Mesenteric fat pad (tissue), 1 donor: Measurements from ENCODE around the gene DOCK6. TPM values are rescaled to one million over a fixed set of nuclear protein-coding genes. Genes with fewer than 3 reads are reported as not detected.

Source experiments
- DNase-seq: peaks from one replicate; pipeline ENCODE4 v3.0.0-alpha.2; 2020; ENCODE audit warnings: low spot score
- long read RNA-seq: library from polyadenylated mRNA; unstranded; transcript quantifications from one replicate; pipeline ENCODE4 v2.0.0, GENCODE V29; 2020
- total RNA-seq: library from RNA; stranded (reverse); fragmentation: NEBNext Ultra II Directional; extraction: Animal tissue kit (Norgen Biotek cat#: 25700); gene quantifications from one replicate; pipeline ENCODE4 v1.2.1, GENCODE V29; 2021
- donor health status: DM: yes; HTN: yes; CAD: no.

DOCK6 gene, protein sequence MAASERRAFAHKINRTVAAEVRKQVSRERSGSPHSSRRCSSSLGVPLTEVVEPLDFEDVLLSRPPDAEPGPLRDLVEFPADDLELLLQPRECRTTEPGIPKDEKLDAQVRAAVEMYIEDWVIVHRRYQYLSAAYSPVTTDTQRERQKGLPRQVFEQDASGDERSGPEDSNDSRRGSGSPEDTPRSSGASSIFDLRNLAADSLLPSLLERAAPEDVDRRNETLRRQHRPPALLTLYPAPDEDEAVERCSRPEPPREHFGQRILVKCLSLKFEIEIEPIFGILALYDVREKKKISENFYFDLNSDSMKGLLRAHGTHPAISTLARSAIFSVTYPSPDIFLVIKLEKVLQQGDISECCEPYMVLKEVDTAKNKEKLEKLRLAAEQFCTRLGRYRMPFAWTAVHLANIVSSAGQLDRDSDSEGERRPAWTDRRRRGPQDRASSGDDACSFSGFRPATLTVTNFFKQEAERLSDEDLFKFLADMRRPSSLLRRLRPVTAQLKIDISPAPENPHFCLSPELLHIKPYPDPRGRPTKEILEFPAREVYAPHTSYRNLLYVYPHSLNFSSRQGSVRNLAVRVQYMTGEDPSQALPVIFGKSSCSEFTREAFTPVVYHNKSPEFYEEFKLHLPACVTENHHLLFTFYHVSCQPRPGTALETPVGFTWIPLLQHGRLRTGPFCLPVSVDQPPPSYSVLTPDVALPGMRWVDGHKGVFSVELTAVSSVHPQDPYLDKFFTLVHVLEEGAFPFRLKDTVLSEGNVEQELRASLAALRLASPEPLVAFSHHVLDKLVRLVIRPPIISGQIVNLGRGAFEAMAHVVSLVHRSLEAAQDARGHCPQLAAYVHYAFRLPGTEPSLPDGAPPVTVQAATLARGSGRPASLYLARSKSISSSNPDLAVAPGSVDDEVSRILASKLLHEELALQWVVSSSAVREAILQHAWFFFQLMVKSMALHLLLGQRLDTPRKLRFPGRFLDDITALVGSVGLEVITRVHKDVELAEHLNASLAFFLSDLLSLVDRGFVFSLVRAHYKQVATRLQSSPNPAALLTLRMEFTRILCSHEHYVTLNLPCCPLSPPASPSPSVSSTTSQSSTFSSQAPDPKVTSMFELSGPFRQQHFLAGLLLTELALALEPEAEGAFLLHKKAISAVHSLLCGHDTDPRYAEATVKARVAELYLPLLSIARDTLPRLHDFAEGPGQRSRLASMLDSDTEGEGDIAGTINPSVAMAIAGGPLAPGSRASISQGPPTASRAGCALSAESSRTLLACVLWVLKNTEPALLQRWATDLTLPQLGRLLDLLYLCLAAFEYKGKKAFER (N-terminal part only)
- 119 TPM for total RNA-seq
- long read RNA-seq, partial matches to known transcripts = 82 of 142 reads
- long read RNA-seq, other reads (novel, unspliced or antisense) = 60 of 142 reads

DNA sequence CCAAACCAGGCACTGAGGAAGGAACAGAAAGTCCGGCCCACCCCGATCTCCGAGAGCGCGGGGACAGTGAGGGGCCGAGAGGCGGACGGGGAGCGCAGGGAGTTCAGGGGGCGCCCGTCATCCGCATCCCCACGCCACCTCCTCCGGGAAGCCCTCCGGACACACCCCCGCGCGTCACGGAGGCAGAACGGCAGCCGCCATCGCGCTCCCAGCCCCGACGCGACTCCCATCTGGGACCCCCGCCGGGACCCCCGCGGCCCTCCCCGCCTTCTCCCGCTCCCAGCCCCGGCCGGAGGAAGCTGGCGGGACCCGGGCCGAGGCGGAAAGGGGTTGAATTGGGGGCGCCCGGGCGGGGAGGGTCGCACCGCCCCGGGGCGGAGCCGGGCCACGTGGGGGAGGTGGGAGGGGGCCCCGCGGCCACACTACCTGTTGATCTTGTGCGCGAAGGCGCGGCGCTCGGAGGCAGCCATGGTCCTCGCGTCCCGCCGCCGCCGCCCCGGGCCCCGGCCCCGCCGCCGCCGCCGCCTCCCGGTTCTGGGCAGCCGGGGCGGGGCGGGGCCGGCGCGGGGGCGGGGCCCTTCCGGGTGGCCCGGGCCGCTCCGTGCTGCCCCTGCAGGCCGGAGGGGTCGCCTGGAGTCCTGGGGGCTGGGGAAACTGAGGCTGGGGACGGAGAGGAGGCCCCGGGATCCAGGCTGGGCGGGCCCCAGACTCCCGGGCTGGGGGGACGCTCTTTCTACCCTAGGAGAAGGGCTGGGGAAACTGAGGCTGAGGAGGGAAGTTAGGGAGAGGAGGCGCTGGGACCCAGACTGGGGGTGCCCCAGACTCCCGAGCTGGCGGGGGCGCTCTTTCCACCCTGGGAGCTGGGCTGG is at the start of gene DOCK6:
DOCK6 (minus strand) TSS at position 554 of the 869 bp plus-strand sequence; CDS start at position 470, 84 bp downstream.
- DNase-seq = no peak

DNA sequence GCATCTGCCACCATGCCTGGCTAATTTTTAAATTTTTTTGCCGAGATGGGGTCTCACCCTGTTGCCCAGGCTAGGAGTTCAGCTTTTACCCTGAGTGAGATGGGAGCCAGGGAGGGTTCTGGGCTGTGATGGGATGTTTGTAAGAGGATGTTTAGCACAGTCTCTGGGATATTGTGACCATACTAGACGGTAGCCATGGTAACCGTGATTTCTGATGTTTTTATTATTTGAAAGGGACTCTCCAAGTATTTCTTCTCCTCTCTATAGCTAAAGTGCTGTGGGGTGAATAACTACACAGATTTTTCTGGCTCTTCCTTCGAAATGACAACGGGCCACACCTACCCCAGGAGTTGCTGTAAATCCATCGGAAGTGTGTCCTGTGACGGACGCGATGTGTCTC is 44.0 kb upstream of the DOCK6 start:
- no peak for DNase-seq

DNA sequence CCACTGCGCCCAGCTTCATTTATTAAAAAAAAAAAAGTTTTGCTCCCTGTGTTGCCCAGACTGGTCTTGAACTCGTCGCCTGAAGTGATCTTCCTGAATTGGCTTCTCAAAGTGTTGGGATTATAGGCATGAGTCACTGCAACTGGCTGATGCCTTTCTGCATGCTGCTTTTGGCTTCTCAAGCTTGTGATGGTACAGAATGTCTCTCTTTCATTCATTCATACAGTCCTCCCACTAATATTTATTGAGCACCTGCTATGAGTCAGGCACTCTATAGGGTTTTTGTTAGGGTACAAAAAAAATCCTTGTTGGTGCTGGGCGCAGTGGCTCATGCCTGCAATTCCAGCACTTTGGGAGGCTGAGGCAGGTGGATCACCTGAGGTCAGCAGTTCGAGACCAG is 42.6 kb upstream of the DOCK6 start:
- no peak for DNase-seq

DNA sequence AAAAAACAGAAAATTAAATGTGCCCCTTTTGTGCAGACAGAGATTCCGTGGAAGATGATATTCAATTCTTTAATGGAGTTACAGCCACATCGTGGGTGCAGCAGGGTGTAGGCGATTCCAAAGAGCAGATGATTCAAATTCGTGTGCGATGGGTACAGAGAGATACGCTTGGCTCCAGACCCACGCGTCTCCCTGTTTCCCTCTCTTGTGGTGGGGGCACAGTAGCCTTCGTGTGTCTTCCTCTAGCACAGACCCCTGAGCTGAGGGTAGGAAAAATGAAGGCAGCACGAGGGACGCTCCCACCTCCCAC is 38.4 kb upstream of the DOCK6 start:
- no peak for DNase-seq

DNA sequence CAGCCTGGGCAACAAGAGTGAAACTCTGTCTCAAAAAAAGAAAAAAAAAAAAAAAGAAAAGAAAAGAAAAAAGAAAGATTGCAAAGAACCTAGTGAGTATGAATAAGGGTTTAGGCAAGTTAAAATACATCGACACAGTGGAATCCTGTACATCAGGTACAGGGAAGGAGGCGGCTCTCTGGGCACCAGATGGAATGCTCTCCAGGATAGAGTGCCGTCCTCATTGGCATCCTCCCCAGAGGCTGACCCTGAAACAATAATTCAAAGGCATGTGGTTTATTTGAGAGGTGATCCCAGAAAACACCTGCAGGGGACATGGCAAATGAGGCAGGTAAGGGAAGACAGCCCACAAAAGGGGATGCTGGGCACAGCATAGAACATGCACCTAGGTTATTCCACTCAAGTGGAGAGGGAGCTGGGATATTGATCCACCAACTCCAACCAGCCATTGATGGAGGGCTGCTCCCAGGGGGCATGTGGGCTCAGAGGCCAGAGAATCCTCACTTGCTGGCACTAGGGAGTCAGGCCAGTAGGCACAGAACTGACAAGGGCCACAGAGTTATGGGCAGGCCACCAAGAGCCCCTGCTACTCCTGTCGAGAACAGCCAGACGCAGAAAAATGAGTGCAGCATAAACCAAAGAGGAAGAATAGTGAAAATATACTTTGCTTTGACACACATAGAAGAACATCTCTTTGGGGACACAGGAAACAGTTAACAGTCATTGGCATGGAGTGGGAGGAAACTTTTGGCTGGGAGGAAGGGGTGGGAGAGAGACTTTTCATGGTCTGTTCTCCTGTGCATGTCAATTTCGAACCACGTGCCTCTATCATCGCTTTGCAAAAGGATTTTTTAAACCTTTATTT is 37.9 kb upstream of the DOCK6 start:
- DNase-seq = no peak

DNA sequence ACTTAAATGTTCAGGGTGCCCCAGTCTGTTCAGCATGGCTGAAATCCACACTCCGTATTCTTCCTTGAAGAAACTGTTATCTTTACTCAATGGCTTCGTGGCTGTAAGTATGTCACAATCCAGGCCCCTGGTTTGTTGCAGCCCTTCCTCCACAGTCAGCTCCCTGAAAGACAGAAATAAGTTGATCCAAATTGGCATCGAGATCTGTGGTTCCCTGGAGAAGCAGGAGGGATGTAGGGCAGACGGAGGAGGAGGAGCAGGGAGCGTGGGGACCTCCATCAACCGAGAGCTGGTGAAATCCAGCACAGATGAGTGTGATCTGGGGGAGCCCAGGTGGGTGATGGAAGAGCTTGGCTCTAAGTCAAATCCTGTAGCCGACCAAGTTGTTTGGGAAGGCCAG is 33.9 kb upstream of the DOCK6 start:
- no peak for DNase-seq

DNA sequence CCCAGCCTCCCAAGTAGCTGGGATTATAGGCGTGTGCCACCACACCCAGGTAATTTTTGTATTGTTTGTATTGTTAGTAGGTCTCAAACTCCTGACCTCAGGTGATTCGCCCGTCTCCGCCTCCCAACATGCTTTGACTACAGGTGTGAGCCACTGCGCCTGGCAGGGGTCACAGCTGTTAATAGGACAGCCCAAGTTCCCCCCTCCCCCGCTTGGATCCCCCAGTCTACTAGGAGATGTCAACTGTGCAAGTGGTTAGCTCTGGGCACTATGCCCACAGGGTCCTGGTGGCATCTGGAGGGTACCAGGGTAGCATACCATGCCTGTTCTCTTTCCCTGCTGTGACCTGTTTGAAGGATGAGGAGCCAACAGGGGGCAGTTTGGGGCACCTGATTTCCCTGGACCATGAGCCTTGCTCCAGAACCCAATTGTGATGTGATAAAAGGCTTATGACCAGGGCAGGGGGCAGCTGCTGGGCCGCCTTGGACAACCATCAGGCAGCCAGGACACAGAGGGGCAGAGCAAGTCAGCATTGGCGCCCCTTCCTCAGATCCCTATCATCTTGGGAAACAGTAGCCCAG is 33.4 kb upstream of the DOCK6 start, which contains the start of gene TSPAN16:
TSPAN16 (plus strand) TSS at position 496 of the 581 bp plus-strand sequence. CDS start 138 bp downstream, outside the sequence.
- no peak for DNase-seq

DNA sequence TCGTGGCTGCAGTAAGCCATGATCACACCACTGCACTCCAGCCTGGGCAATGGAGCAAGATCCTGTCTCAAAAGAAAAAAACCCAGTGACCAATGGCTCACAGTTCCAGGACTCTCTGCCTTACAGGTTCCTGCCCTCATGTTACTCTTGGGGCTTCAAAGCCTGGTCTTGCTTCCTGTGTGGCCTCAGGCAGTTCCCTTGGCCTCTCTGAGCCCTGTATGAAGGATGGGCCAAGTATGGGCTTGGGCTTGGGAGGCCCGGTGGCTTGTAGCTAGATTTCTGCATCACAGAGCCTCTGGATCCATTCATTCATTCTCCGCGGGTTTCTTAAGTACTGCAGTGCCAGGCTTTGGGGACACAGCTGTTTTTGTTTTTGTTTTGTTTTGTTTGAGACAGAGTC is 32.9 kb upstream of the DOCK6 start:
- no peak for DNase-seq

DNA sequence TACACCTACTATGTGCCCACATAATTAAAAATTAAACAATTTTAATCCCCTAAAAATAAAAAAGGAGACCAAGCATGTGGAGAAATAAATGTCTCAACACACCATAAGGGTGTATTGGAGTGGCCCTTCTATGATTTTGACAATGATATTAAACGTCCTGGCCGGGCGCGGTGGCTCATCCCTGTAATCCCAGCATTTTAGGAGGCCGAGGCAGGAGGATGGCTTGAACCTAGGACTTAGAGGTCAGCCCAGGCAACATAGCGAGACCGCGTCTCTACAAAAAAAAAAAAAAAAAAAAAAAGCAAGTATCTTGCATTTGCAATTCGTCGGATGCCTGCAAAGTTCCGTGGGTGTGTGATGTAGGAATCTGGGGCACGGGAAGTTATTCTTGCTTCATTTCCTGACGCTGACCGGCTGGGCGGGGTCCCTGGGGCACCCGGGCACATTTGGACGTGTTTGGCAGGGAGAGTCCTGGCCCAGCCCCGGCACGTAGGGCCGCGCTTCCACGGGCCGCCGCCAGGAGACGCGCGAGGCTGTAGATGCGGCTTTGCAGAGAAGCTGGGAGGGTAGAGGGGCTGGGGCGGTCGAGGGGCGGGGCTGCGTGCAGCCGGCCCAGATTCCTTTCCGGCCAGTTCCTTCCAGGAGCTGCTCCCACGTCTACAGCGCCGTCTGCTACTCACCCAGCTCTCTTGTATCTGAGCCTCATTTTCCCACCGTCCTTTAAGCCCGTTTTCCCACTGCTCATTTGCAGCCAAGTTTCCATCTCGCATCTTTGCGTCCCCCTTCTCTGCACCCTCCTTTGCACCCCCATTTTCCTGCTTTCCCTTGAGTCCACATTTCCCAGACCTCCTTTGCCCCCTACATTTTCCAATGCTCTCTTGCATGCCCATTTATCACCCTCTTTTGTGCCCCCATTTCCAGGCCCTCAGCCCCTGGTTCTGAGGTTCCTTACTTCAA is 31.4 kb upstream of the DOCK6 start:
- DNase-seq = peak; percentile 98

DNA sequence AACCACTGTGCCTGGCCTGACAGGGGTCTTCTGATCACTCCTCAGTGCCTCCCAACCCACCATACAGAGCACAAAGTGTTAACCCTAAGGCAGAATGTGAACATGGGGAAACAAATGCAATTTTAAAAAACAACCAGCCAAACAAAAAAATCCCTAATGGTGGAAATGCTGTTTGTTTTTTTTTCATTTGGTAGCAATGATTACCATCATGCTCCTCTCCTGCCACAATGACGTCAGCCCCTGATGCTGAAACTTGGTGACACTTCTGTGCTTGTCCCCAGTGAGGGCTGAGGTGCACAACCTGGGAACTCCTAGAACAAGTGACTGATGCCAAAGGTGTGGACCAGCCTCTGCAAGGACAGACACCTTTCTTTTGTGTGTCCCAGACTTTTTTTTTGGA is 29.7 kb upstream of the DOCK6 start:
- no peak for DNase-seq

DNA sequence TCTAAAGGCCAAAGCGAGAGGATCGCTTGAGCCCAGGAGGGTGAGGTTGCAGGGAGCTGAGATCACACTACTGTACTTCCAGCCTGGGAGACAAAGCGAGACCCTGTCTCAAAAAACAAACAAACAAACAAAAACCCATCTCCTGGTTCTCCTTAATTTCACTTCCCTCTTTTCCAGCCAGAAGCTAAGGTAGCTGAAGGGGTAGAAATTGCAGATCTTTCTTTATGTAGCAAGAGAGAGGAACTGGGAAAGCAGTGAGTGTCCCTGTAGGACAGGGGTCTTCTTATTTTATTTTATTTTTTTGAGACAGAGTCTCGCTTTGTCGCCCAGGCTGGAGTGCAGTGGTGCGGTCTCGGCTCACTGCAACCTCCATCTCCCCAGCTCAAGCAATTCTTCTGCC is 29.1 kb upstream of the DOCK6 start:
- DNase-seq = no peak

DNA sequence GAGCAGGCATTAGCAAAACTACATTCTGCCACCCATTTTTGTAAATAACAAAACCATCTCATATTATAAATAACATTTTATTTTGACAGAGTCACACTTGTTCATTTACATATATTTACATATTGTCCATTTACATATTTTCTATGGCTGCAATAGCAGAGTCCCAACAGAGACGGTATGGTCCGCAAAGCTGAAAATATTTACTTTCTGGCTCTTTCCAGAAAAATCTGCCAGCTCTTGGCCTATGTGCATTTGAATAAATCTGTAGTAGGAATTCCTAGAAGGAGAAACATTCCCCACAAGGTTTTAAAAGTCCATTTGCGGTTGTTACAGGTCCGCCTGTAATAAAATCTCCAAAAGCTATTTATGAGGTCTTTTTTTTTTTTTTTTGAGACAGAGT is 27.9 kb upstream of the DOCK6 start:
- DNase-seq = no peak

DNA sequence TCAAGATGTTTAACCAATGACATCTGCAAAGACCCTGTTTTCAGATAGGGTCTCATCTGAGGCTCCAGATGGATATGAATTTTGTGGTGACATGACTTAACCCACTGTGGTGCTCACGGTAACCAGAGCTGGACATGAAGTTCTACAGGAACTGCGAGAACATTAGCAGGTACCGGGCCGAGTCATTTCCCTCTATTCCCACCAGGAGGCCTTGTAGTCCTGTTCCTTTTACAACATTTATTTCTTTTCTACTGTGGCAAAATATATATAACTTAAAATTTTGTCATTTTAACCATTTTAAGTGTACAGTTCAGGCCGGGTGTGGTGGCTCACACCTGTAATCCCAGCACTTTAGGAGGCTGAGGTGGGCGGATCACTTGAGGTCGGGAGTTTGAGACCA is 26.0 kb upstream of the DOCK6 start:
- no peak for DNase-seq

DNA sequence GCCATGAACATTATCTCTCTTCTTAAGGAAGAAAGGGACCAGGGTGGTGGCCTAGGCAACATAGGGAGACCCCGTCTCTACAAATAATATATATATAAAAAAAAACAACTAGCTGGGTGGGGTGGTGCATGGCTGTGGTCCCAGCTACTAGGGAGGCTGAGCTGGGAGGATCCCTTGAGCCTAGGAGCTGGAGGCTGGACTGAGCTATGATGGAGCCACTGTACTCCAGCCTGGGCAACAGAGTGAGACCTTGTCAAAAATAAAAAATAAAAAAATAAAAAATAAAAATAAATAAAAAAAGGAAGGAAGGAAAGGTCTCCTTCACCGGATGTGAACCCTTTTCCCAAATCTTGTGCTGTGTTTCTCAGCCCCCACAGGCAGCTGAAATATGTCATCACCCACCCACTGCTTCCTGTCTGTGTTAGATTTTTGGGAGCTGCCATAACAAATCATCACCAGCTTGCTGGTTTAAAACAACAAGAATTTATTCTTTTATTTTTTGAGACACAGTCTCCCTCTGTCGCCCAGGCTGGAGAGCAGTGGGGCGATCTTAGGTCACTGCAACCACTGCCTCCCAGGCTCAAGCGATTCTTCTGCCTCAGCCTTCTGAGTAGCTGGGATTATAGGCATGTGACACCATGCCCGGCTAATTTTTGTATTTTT is 24.1 kb upstream of the DOCK6 start:
- DNase-seq = no peak

DNA sequence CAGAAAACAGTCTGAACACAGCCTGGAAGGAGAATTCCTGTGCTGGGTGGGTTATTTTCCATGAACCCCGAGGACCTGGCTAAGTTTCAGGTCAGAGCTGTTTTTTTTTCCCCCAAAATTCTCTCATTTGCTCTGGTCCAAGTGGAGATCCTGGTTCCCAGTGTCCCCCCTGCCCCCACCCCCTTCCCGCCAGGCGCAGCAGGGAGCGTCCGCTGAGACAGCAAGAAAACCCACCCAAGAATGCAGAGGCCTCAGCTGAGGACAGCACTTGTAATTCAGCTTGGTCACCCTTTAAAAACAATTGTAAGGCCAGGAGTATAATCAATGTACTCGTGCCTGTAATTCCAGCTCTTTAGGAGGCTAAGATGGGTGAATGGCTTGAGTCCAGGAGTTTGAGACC is 22.2 kb upstream of the DOCK6 start:
- no peak for DNase-seq

DNA sequence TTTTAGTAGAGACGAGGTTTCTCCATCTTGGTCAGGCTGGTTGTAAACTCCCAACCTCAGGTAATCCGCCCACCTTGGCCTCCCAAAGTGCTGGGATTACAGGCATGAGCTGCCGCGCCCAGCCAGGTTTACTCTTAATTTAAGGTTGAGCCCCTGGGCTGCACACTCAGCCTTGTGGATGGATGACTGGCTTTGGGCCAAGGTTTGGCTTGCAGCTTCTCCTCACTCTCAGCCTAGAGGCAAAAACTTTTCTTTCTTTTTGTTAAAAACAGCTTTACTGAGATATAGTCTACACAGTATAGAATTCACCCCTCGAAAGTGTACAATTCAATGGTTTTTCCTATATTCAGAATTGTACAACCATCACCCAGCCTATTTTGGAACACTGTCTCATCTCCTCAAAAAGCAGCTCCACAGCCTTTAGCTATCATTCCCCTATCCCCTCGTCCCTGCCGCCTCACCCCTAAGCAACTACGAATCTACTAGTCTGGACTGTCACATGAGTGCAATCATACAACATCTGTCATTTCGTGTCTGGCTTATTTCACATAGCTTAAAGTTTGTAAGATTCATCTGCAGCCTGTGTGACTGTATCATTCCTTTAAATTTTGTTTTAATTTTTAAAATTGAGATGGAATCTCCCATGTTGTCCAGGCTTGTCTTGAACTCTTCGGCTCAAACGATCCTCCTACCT is 19.2 kb upstream of the DOCK6 start:
- DNase-seq = no peak
